GM18951 (cell line): ENCODE results near the gene ARHGAP28.

Experiments used
- POLR2A ChIP-seq: IDR thresholded peaks from 4 replicates; pipeline ENCODE4 v1.6.1; 2011; ENCODE audit warnings: mild to moderate bottlenecking; ENCODE audit not compliant: insufficient read length, insufficient read depth; ENCODE audit errors: extremely low read depth
- in situ Hi-C: fragments of 300-500 bp; cut with MboI; formaldehyde crosslinking; loops from one replicate; pipeline ENCODE4 v1.12.0; 2022; ENCODE audit warnings: low sequenced_read_pairs, mixed read lengths, inconsistent platforms; ENCODE audit not compliant: unreplicated experiment

ARHGAP28 gene

GRCh38 chr18:6948281-6949055 lies 219.0 kb downstream of the ARHGAP28 start:
- TF ChIP-seq POLR2A: no peak
- in situ Hi-C loops: no loop called here

GRCh38 chr18:6949800-6950586 lies 220.5 kb downstream of the ARHGAP28 start:
- in situ Hi-C loops: no loop called here

GRCh38 chr18:6950641-6951040 lies 221.1 kb downstream of the ARHGAP28 start:
- in situ Hi-C loops: no loop called here

More at GRCh38 chr18:6949800-6950586, 220.5 kb downstream of the ARHGAP28 start:
- TF ChIP-seq POLR2A: no peak

GRCh38 chr18:6951336-6952090 lies 222.0 kb downstream of the ARHGAP28 start:
- in situ Hi-C loops: no loop called here
- no peak for TF ChIP-seq POLR2A

More at GRCh38 chr18:6950641-6951040, 221.1 kb downstream of the ARHGAP28 start:
- TF ChIP-seq POLR2A: no peak

- no peak for TF ChIP-seq POLR2A
- in situ Hi-C loops: no loop called here
Measured at GRCh38 chr18:6954501-6954900, 225.0 kb downstream of the ARHGAP28 start.

GRCh38 chr18:6955304-6955703 lies 225.8 kb downstream of the ARHGAP28 start:
- in situ Hi-C loops: no loop called here
- no peak for TF ChIP-seq POLR2A

- no peak for TF ChIP-seq POLR2A
- in situ Hi-C loops: no loop called here
Measured at GRCh38 chr18:6956495-6956894, 227.0 kb downstream of the ARHGAP28 start.

GRCh38 chr18:6956999-6957398 lies 227.5 kb downstream of the ARHGAP28 start:
- in situ Hi-C loops: no loop called here
- TF ChIP-seq POLR2A: no peak

GRCh38 chr18:6959110-6959509 lies 229.6 kb downstream of the ARHGAP28 start:
- TF ChIP-seq POLR2A: no peak
- in situ Hi-C loops: no loop called here

GRCh38 chr18:6960124-6960523 lies 230.6 kb downstream of the ARHGAP28 start:
- no peak for TF ChIP-seq POLR2A
- in situ Hi-C loops: no loop called here

GRCh38 chr18:6960656-6961055 lies 231.1 kb downstream of the ARHGAP28 start:
- in situ Hi-C loops: no loop called here
- TF ChIP-seq POLR2A: no peak

- no peak for TF ChIP-seq POLR2A
- in situ Hi-C loops: no loop called here
Measured at GRCh38 chr18:6961331-6961730, 231.8 kb downstream of the ARHGAP28 start.
